Cardiac muscle cell (in vitro differentiated cells and primary cell): ENCODE measurements around the gene WDR54. TPM values are rescaled to one million over a fixed set of nuclear protein-coding genes. Genes with fewer than 3 reads are reported as not detected.

Experiments used
- DNase-seq, 2 donors: peaks; one replicate each; pipeline versions ENCODE4 v3.0.0 to v3.0.0-alpha.2; 2010 to 2017; ENCODE audit warnings: low read depth in 1 of 2, low spot score in 1 of 2
- H3K27ac ChIP-seq: fragments of 200-600 bp; sonication (generic); 2 replicates; pipeline ENCODE4 v1.5.1; 2016
- H3K27me3 ChIP-seq: fragments of 200-600 bp; sonication (generic); 2 replicates; pipeline ENCODE4 v1.6.0; 2016; ENCODE audit warnings: control low read depth
- H3K36me3 ChIP-seq: fragments of 200-600 bp; sonication (generic); 2 replicates; pipeline ENCODE4 v1.5.1; 2016; ENCODE audit warnings: control low read depth
- H3K4me1 ChIP-seq: fragments of 200-600 bp; sonication (generic); 2 replicates; pipeline ENCODE4 v1.8.1; 2017; ENCODE audit warnings: low read depth, mild to moderate bottlenecking, mixed run types
- H3K4me3 ChIP-seq: fragments of 200-600 bp; sonication (generic); 2 replicates; pipeline ENCODE4 v1.5.1; 2016; ENCODE audit warnings: mild to moderate bottlenecking
- H3K9me3 ChIP-seq: fragments of 200-600 bp; sonication (generic); 2 replicates; pipeline ENCODE4 v1.5.1; 2017; ENCODE audit warnings: low read depth, mild to moderate bottlenecking, control low read depth
- CTCF ChIP-seq: IDR thresholded peaks from 2 replicates; pipeline ENCODE4 v1.5.1; 2012; ENCODE audit warnings: low read depth, mild to moderate bottlenecking, low read length
- polyA plus RNA-seq: library from polyadenylated mRNA; unstranded; fragments of >200 nt; fragmentation: Nextera tagmentation; extraction: Ambion mirVana; gene quantifications from 2 replicates; pipeline ENCODE4 v1.2.1, GENCODE V29; 2016
- total RNA-seq: library from RNA; depleted of rRNA; stranded (reverse); fragments of >200 nt; gene quantifications from 2 replicates; pipeline ENCODE4 v1.2.3, GENCODE V29; 2016

WDR54 gene
- total and polyA plus RNA-seq, 2 experiments from 2014 or later, result 88.5 to 132 TPM

GRCh38 chr2:74375838-74376237 is 45.7 kb upstream of the WDR54 start:
- Histone ChIP-seq H3K27ac (no peak overlapping the region), H3K9me3 (no peaks in the 10 kb centered on the region), H3K27me3 (no peaks in the 10 kb centered on the region), H3K4me3 (no peak overlapping the region), H3K4me1 (peaks cover 42% of the 10 kb centered on the region), H3K36me3 (peaks cover 9% of the 10 kb centered on the region)
- no peak for DNase-seq
- no peak for TF ChIP-seq CTCF

GRCh38 chr2:74378007-74378406 is 43.5 kb upstream of the WDR54 start:
- peaks cover 9% of the 10 kb centered on the region for H3K36me3 ChIP-seq
- peaks cover 50% of the 10 kb centered on the region for H3K4me1 ChIP-seq
- no peaks in the 10 kb centered on the region for H3K27me3 ChIP-seq
- H3K4me3 ChIP-seq, result no peak overlapping the region
- H3K27ac ChIP-seq, result no peak overlapping the region
- no peaks in the 10 kb centered on the region for H3K9me3 ChIP-seq
- no peak for DNase-seq
- TF ChIP-seq CTCF, result no peak

GRCh38 chr2:74379851-74380789 is 41.4 kb upstream of the WDR54 start, which contains the start of gene DCTN1:
DCTN1 (minus strand) TSS chr2:74380311; CDS start chr2:74380037, 274 bp downstream.
- H3K4me1 ChIP-seq, result peaks cover 43% of the 10 kb centered on the region
- no peaks in the 10 kb centered on the region for H3K27me3 ChIP-seq
- H3K4me3 ChIP-seq, result peak within 1 kb of the TSS; percentile 31
- DNase-seq, result peak; percentile 69 to 78
- peaks cover 9% of the 10 kb centered on the region for H3K36me3 ChIP-seq
- no peaks in the 10 kb centered on the region for H3K9me3 ChIP-seq
- H3K27ac ChIP-seq, result peak within 1 kb of the TSS; percentile 89
- TF ChIP-seq CTCF, result no peak

GRCh38 chr2:74381751-74382150 is 39.8 kb upstream of the WDR54 start:
- Histone ChIP-seq H3K27ac (peak overlapping the region; percentile 40), H3K9me3 (no peaks in the 10 kb centered on the region), H3K4me3 (no peak overlapping the region), H3K4me1 (peaks cover 45% of the 10 kb centered on the region), H3K36me3 (peaks cover 13% of the 10 kb centered on the region), H3K27me3 (no peaks in the 10 kb centered on the region)
- TF ChIP-seq CTCF, result no peak
- DNase-seq, result no peak

GRCh38 chr2:74383254-74383653 is 38.3 kb upstream of the WDR54 start:
- peak overlapping the region; percentile 52 for H3K27ac ChIP-seq
- no peak overlapping the region for H3K4me3 ChIP-seq
- TF ChIP-seq CTCF, result no peak
- H3K36me3 ChIP-seq, result peaks cover 4% of the 10 kb centered on the region
- peaks cover 45% of the 10 kb centered on the region for H3K4me1 ChIP-seq
- DNase-seq, result peak in 1 of 2 donors; percentile 40
- no peaks in the 10 kb centered on the region for H3K9me3 ChIP-seq
- no peaks in the 10 kb centered on the region for H3K27me3 ChIP-seq
